HepG2 (cell line): ENCODE results near the gene NDOR1. TPM values are rescaled to one million over a fixed set of nuclear protein-coding genes. Genes with fewer than 3 reads are reported as not detected.

Experiments
- ARID4A ChIP-seq: sonication (generic); formaldehyde crosslinking; IDR thresholded peaks from 2 replicates; pipeline ENCODE4 v1.5.0; 2020; ENCODE audit warnings: mild to moderate bottlenecking, missing genetic modification reagents, borderline replicate concordance
- DMAP1 ChIP-seq: IDR thresholded peaks from 2 replicates; pipeline ENCODE4 v1.6.1; 2016
- E2F1 ChIP-seq: sonication (generic); formaldehyde crosslinking; IDR thresholded peaks from 2 replicates; pipeline ENCODE4 v1.5.0; 2020; ENCODE audit warnings: missing genetic modification reagents
- E2F5 ChIP-seq: sonication (generic); formaldehyde crosslinking; conservative IDR thresholded peaks from 2 replicates; pipeline ENCODE4 v1.4.0; 2020; ENCODE audit warnings: missing genetic modification reagents
- EP300 ChIP-seq, 3 experiments: sonication (generic) in 1 of 3; formaldehyde crosslinking in 1 of 3; IDR thresholded peaks; 2 replicates each; pipeline versions ENCODE4 v1.5.1 to v1.6.1; 2011 to 2020; ENCODE audit warnings: low read depth in 2 of 3, low read length in 2 of 3, borderline replicate concordance in 1 of 3, improper control_type of control experiment in 1 of 3, mild to moderate bottlenecking in 1 of 3, missing genetic modification reagents in 1 of 3, moderate library complexity in 1 of 3
- GFI1 ChIP-seq: sonication (generic); formaldehyde crosslinking; IDR thresholded peaks from 2 replicates; pipeline ENCODE4 v1.5.0; 2020; ENCODE audit warnings: missing genetic modification reagents, mild to moderate bottlenecking, borderline replicate concordance
- KLF12 ChIP-seq: sonication (generic); formaldehyde crosslinking; IDR thresholded peaks from 2 replicates; pipeline ENCODE4 v1.4.0; 2020; ENCODE audit warnings: missing genetic modification reagents, borderline replicate concordance
- NFYB ChIP-seq: sonication (generic); formaldehyde crosslinking; IDR thresholded peaks from 2 replicates; pipeline ENCODE4 v1.4.0; 2020; ENCODE audit warnings: missing genetic modification reagents
- PAF1 ChIP-seq: IDR thresholded peaks from 2 replicates; pipeline ENCODE4 v1.6.1; 2016; ENCODE audit warnings: missing genetic modification reagents, missing compliant biosample characterization
- PPARG ChIP-seq: conservative IDR thresholded peaks from 2 replicates; pipeline ENCODE4 v1.6.1; 2016; ENCODE audit warnings: missing biosample characterization, missing genetic modification reagents
- RBM39 ChIP-seq: fragments of 200-400 bp; formaldehyde crosslinking; IDR thresholded peaks from one replicate; pipeline ENCODE4 v1.6.1; 2018; ENCODE audit warnings: antibody characterized with exemption, mild to moderate bottlenecking, low read depth, low read length; ENCODE audit not compliant: poor library complexity, severe bottlenecking
- SNAPC5 ChIP-seq: sonication (generic); formaldehyde crosslinking; IDR thresholded peaks from 2 replicates; pipeline ENCODE4 v1.8.1; 2023; ENCODE audit warnings: mild to moderate bottlenecking, missing genetic modification reagents, borderline replicate concordance
- TCF7L2 ChIP-seq: IDR thresholded peaks from 2 replicates; pipeline ENCODE4 v1.6.1; 2011; ENCODE audit warnings: mild to moderate bottlenecking, low read depth, low read length, moderate library complexity
- ZBTB38 ChIP-seq: sonication (generic); formaldehyde crosslinking; IDR thresholded peaks from 2 replicates; pipeline ENCODE4 v1.5.1; 2020; ENCODE audit warnings: mild to moderate bottlenecking, missing genetic modification reagents
- ZNF430 ChIP-seq: sonication (generic); formaldehyde crosslinking; IDR thresholded peaks from 2 replicates; pipeline ENCODE4 v1.9.0; 2021; ENCODE audit warnings: mild to moderate bottlenecking, missing genetic modification reagents
- ZNF564 ChIP-seq: sonication (generic); formaldehyde crosslinking; IDR thresholded peaks from 2 replicates; pipeline ENCODE4 v1.8.1; 2023; ENCODE audit warnings: mild to moderate bottlenecking, missing genetic modification reagents
- ZNF569 ChIP-seq: sonication (generic); formaldehyde crosslinking; IDR thresholded peaks from 2 replicates; pipeline ENCODE4 v1.5.0; 2020; ENCODE audit warnings: mild to moderate bottlenecking, missing genetic modification reagents, moderate library complexity, borderline replicate concordance
- ZNF660 ChIP-seq: sonication (generic); formaldehyde crosslinking; IDR thresholded peaks from 2 replicates; pipeline ENCODE4 v1.5.1; 2020; ENCODE audit warnings: mild to moderate bottlenecking, low read depth, missing genetic modification reagents, borderline replicate concordance
- ZNF678 ChIP-seq: sonication (generic); formaldehyde crosslinking; IDR thresholded peaks from 2 replicates; pipeline ENCODE4 v1.4.0; 2020; ENCODE audit warnings: mild to moderate bottlenecking, missing genetic modification reagents
- polyA plus RNA-seq, 8 experiments: library from polyadenylated mRNA; depleted of rRNA in 3 of 8; stranded (reverse) in 7 of 8; unstranded in 1 of 8; fragments of >200 nt; fragmentation: Illumina TruSeq in 4 of 8; extraction: Trizol in 4 of 8; gene quantifications; 2 replicates each; pipeline versions ENCODE4 v1.2.1 to v1.2.3, GENCODE V29; 2011 to 2016; ENCODE audit warnings: low read depth in 4 of 8, missing spikeins in 1 of 8, mixed read lengths in 1 of 8; ENCODE audit not compliant: insufficient read depth in 1 of 8
- total RNA-seq, 5 experiments: library from RNA; depleted of rRNA; stranded (reverse); fragments of >200 nt; fragmentation: Illumina TruSeq; extraction: Trizol; gene quantifications; 2 replicates each; pipeline ENCODE4 v1.2.3, GENCODE V29; 2016; ENCODE audit warnings: low read depth in 1 of 5
- TF ChIP-seq, protein P1 (sequence below): sonication (generic); formaldehyde crosslinking; IDR thresholded peaks from 2 replicates; pipeline ENCODE4 v1.8.0; 2022; ENCODE audit warnings: mild to moderate bottlenecking, missing genetic modification reagents; ENCODE audit not compliant: insufficient replicate concordance

The NDOR1 gene
- total and polyA plus RNA-seq, 2 of the 13 experiments (the other 11 are each of a cell fraction or from before 2014, with no cell fraction given) = 3.6 to 8.7 TPM

- TF ChIP-seq SNAPC5 (CRISPR knock-in tag) = 0 out of 2 replicates have a peak, but pooled peaks have one; percentile 76
- peak; percentile 58; the same call in 1 of the 2 replicates for TF ChIP-seq E2F1 (CRISPR knock-in tag)
- TF ChIP-seq ZNF678 (CRISPR knock-in tag) = no peak
- 0 out of 2 replicates have a peak, but pooled peaks have one; percentile 84 for TF ChIP-seq ZNF430 (CRISPR knock-in tag)
- TF ChIP-seq PPARG (CRISPR knock-in tag) = no peak
- TF ChIP-seq RBM39 = peak; percentile 95
- TF ChIP-seq PAF1 = no peak
- TF ChIP-seq DMAP1 (CRISPR knock-in tag) = peak; percentile 34; the same call in 1 of the 2 replicates
- peak; percentile 45 for TF ChIP-seq E2F5 (CRISPR knock-in tag)
- TF ChIP-seq, protein P1, sequence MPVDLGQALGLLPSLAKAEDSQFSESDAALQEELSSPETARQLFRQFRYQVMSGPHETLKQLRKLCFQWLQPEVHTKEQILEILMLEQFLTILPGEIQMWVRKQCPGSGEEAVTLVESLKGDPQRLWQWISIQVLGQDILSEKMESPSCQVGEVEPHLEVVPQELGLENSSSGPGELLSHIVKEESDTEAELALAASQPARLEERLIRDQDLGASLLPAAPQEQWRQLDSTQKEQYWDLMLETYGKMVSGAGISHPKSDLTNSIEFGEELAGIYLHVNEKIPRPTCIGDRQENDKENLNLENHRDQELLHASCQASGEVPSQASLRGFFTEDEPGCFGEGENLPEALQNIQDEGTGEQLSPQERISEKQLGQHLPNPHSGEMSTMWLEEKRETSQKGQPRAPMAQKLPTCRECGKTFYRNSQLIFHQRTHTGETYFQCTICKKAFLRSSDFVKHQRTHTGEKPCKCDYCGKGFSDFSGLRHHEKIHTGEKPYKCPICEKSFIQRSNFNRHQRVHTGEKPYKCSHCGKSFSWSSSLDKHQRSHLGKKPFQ = peak; percentile 54
- no peak for TF ChIP-seq ZNF569
- TF ChIP-seq KLF12 (CRISPR knock-in tag) = 0 out of 2 replicates have a peak, but pooled peaks have one; percentile 17
- no peak for TF ChIP-seq TCF7L2
- peak; percentile 96 for TF ChIP-seq NFYB (CRISPR knock-in tag)
- no peak for TF ChIP-seq GFI1 (CRISPR knock-in tag)
- peak; percentile 24; the same call in 1 of the 2 replicates for TF ChIP-seq ZNF564 (CRISPR knock-in tag)
- no peak; the same call in 1 of the 2 replicates for TF ChIP-seq ZBTB38 (CRISPR knock-in tag)
- no peak for TF ChIP-seq ZNF660 (CRISPR knock-in tag)
- TF ChIP-seq EP300 (IDR thresholded peaks at IDR 0.05; ENCODE audit: low read depth in 2 of 2, low read length in 2 of 2) = no peak
- peak; percentile 48; the same call in 1 of the 2 replicates for TF ChIP-seq EP300 (CRISPR knock-in tag; IDR thresholded peaks at IDR 0.05; ENCODE audit: borderline replicate concordance)
- TF ChIP-seq ARID4A (CRISPR knock-in tag) = peak; percentile 33; the same call in 1 of the 2 replicates
Measured at GRCh38 chr9:137240841-137241489, 35.5 kb downstream of the NDOR1 start, which contains the start of gene TUBB4B (continued).
